RPMI8226 (cell line): Measurements from ENCODE around the gene TRIM56.
"Not testable (repeated sequence)": the region's sequence is repeated elsewhere in the genome, so short reads cannot be mapped to it uniquely, and the experiment has no call there.

Experiments
- DNase-seq: peaks from one replicate; pipeline ENCODE4 v3.0.0-alpha.2; 2015

The TRIM56 gene

DNA sequence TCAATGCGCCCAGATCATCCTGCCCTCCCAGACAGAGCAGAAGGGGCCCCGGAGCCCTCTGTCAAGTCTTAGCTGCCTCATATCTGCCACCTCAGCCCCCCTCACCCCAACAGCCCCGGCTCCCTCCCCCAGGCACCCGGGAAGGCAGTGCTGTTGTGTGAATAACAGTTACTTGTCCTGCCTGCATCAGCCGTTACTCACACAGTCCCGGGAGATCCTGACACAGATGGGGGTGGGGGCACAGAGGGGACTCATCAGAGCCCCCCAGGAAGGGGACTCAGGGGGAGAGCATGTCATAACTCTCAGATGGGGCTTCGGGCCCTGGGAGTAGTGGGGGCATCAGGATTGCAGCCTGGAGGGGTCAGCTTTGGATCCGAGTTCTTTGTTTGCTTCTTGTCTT is 29.2 kb downstream of the TRIM56 start:
- DNase-seq = no peak

DNA sequence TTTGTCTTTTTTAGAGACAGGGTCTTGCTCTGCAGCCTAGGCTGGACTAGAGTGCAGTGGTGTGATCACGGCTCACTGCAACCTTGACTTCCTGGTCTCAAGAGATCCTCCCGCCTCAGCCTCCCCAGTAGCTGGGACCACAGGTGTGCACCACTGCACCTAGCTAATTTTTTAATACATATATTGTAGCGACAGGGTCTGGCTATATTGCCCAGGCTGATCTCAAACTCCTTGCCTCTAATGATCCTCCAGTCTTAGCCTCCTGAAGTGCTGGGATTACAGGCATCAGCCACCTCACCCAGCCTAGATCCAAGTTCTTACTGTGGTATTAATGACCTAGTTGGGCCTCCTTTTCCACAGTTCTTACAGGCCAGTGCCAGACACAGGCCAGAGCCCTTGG is 29.9 kb downstream of the TRIM56 start:
- no peak for DNase-seq

DNA sequence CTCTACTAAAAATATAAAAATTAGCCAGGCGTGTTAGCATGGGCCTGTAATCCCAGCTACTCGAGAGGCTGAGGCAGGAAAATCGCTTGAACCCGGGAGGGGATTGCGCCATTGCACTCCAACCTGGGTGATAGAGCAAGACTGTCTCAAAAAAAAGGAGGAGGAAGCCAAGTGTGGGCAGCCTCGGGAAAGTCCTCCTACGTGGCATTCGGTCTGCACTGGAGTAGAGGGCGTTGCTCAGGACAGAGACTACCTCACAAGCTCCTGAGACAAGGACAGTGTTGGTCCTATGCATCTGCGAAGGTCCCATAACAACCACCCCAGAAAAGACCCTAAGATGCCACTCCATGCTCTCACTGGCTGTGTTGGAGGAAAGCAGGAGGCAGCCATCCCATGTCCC is 31.6 kb downstream of the TRIM56 start:
- DNase-seq = no peak

DNA sequence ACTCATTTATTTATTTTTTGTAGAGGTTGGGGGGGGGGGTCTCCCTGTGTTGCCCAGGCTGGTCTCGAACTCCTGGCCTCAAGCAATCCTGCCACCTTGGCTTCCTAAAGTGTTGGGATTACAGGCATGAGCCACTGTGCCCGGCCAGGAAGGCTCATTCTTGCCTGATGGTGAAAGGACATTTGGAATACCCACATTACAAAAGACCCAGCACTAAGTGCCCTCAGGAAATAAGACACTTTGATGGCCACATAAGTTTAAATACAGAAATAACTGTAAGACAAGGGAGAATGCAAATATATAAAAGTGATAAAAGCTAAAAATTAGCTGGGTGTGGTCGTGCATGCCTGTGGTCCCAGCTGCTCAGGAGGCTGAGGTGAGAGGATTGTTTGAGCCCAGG is 33.6 kb downstream of the TRIM56 start:
- no peak for DNase-seq

DNA sequence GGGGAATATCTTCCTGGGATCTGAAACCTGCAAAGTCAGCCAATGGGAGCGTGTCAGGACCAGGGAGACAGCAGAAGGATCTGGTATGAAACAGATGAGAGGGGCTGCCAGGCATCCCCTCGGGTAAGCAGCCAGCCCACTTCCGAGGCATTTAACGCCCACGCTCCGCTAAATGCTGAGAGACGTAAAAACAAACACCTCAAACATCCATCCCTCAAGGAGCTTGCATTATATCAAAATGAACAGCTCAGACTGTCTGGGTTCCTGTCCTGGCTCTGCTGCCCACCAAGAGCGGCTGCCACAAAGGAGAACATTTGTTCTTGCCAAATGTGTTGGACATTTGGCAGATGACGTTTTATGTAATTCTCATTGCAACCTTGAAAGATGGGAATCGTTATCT is 34.6 kb downstream of the TRIM56 start:
- no peak for DNase-seq

DNA sequence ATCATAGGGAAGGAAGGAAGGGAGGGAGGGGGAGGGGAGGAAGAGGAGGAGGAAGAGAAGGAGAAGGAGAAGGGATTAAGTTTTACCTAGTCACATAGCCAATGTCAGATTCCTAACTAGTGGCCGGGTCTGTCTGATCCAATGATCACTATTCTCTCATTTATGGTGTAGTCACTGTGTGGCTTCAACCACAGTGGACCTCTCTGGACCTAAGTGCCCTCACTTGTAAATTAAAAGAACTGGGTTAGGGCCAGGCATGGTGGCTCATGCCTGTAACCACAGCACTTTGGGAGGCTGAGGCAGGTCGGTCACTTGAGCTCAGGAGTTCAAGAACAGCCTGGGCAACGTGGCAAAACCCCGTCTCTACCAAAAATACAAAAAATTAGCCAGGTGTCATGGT is 35.0 kb downstream of the TRIM56 start:
- no peak for DNase-seq

DNA sequence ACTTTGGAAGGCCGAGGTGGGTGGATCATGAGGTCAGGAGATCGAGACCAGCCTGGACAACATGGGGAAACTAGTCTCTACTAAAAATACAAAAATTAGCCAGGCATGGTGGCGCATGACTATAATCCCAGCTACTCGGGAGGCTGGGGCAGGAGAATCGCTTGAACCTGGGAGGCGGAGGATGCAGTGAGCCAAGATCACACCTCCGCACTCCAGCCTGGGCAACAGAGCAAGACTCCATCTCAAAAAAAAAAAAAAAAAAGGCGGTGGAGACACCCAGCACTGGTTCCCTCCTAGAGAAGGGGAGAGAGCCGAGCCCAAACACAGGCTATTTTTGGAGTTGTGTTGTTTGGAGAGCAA is 36.3 kb downstream of the TRIM56 start:
- DNase-seq = not testable (repeated sequence)

DNA sequence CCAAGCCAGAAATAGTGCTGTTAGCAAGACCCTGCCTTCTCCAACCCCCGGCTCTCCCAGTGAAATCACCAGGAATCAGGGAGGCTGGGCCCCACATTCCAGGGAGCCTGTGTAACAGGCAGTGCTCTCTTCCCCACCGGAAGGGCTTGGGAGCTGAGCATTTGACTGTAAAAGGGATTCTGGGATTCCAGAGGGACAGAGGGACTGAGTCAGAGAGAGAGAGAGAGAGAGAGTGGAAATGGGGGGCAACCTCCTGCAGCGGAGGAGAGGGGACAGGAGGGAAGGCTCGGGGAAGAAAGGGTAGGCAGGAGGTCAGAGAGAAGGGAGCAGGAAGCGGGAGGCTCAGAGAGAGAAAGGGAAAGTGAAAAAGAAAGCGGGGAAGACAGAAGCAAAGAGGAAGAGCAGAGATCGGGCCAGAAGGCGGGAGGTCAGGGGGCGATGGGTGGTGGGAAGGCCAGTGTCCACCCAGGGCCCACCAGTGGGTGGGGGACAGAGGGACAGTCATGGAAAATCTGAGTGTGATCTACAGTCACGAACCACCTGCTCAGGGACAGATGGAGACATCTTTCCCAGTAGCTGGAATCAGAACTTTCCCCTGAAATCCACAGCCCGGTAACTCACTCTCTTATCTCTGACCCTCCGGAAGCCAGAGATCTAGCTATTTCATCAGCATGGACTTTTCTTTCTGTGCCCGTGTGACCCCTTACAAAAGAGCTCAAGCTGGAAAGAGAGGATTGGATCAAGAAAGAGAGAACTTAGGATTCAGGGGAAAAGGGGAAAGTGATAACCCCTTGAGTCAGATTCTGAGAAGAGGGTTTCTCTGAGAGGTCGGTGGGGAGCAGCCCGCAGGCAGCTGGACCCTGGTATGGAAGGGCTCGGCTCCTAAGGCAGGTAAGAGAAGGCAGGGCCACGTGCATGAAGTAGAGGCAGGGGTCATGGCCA is 37.0 kb downstream of the TRIM56 start:
- DNase-seq = no peak

DNA sequence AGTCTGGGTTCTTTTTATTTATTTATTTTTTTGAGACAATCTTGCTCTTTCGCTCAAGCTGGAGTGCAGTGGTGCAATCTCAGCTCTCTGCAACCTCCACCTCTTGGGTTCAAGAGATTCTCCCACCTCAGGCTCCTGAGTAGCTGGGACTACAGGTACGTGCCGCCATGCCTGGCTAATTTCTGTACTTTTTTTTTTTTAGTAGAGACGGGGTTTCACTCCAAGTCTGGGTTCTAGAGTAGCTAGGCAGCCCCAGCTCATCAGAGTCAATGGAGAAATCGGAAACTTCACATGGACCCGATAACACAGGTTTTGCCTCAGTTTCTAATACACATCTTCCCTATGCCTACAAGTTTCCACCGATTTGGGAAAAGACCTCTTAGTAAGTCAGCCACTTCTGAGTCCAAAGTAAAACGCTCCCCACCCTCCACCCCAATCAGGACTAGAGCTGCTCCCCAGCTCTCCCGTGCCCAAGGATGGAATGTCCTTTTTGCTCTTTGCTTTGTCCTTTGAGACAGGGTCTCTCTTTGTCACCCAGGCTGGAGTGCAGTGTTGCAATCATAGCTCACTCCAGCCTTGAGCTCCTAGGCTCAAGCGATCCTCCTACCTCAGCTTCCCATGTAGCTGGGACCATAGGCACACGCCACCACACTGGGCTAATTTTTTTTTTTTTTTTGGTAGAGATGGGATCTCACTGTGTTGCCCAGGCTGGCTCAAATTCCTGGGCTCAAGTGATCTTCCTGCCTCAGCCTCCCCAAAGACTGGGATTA is 37.8 kb downstream of the TRIM56 start:
- DNase-seq = no peak

DNA sequence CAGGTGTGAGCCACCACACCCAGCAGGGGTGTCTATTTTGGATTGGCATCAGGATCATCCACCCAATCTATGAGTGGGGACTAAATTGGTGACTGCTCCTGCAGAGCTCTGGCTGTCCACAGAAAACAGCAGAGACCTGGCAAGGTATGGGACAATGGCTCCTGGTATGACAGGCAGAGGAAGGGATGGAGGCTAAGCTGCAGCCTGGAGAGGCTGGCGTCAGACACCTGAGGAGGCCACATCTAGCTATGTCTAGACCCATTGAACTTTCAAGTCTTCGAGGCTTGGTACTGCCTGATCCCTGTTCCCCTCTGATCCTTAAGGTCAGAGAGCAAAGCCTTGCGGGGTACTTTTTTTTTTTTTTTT is 38.4 kb downstream of the TRIM56 start:
- DNase-seq = no peak

DNA sequence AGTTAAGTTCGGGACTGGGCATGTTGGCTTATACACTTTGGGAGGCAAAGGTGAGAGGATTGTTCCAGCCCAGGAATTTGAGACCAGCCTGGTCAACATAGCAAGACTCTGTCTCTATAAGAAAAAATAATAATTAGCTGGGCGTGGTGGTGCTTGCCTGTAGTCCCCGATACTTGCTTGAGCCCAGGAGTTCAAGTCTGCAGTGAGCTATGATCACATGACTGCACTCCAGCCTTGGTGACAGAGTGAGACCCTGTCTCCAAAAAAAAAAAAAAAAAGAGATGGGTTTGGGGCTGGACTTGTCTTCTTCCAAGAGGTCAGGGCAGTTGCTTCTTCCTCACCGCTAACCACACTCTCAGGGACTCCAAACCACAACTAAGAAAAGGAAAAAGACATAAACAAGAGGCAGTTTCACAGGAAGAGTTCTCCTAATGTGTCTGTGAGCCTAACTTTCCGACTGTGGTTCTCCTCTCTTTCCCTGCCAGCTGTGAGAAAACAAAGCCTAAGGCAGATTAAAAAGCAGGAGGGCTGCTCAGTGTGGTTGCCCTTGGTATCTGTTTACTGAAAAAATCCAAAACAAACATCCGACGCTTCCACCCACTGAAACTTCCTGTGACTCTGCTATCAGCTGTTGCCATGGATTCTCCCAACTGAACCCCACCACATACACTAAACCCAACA is 39.2 kb downstream of the TRIM56 start:
- DNase-seq = peak; percentile 54

DNA sequence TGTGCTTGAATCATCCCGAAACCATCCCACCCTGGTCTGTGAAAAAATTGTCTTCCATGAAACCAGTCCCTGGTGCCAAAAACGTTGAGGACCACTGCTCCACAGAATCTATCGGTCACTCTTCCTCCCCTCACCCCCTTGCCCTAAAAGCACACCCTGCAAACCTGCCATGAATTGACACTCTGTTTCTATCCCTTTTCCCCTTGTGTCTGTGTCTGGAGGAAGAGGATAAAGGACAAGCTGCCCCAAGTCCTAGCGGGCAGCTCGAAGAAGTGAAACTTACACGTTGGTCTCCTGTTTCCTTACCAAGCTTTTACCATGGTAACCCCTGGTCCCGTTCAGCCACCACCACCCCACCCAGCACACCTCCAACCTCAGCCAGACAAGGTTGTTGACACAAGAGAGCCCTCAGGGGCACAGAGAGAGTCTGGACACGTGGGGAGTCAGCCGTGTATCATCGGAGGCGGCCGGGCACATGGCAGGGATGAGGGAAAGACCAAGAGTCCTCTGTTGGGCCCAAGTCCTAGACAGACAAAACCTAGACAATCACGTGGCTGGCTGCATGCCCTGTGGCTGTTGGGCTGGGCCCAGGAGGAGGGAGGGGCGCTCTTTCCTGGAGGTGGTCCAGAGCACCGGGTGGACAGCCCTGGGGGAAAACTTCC is 40.8 kb downstream of the TRIM56 start:
- peak; percentile 96 for DNase-seq

DNA sequence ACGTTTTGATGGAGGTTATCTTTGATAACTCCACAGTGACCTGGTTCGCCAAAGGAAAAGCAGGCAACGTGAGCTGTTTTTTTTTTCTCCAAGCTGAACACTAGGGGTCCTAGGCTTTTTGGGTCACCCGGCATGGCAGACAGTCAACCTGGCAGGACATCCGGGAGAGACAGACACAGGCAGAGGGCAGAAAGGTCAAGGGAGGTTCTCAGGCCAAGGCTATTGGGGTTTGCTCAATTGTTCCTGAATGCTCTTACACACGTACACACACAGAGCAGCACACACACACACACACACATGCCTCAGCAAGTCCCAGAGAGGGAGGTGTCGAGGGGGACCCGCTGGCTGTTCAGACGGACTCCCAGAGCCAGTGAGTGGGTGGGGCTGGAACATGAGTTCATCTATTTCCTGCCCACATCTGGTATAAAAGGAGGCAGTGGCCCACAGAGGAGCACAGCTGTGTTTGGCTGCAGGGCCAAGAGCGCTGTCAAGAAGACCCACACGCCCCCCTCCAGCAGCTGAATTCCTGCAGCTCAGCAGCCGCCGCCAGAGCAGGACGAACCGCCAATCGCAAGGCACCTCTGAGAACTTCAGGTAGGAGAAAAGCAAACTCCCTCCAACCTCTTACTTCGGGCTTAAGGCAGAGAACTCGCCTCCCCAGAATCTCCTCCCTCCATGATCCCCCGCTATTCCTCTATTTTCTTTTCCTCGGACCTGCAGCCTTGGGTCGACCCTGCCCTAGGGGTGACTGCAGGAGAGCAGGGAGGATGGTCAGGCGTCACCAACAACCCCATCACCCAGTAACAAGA is 41.6 kb downstream of the TRIM56 start, which contains the start of gene SERPINE1:
Gene SERPINE1 (plus strand): TSS at position 454 of the 809 bp plus-strand sequence. CDS start 1,290 bp downstream, outside the sequence.
- peak; percentile 98 for DNase-seq

DNA sequence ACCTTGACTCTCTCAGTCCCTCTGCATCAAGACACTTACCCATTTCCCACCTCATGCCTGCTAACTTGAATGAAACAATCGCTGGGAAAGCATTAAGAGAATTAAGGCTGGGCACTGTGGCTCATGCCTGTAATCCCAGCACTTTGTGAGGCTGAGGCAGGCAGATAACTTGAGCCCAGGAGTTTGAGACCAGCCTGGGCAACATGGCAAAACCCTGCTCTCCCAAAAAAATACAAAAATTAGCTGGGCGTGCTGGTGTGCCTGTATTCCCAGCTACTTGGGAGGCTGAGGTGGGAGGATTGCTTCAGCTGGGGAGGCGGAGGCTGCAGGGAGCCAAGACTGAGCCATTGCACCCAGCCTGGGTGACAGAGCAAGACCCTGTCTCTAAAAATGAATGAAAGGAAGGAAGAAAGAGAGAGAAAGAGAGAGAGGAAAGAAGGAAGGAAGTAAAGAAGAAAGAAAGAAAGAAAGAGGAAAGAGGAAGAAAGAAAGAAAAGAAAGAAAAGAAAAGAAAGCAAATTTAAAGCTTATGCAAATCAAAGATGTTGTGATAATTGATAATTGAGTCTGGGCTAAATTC is 42.3 kb downstream of the TRIM56 start:
- no peak for DNase-seq

DNA sequence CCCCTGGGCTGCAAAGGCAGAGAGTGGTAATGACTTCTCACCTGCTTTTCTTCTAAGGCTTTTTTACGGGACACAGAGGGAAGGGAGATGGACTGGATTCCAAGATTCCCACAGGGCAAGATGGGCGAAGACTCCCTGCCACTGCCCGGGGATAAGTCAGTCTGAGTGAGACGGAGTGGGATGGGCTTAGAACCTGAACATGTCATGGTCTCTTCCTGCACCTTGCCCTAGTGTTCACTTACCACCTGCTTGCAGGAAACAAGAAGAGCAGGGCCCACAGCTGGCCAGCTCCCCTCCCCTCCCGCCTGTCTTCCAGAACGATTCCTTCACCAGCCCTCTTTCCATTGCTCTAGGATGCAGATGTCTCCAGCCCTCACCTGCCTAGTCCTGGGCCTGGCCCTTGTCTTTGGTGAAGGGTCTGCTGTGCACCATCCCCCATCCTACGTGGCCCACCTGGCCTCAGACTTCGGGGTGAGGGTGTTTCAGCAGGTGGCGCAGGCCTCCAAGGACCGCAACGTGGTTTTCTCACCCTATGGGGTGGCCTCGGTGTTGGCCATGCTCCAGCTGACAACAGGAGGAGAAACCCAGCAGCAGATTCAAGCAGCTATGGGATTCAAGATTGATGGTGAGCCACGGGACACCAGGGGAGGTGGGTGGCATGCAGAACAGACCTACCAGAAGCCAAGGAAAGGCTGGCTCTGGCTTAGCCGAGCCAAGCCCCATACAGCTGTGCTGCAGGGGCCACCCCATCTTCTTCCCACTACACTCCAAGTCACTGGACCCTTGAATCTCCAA is 43.0 kb downstream of the TRIM56 start:
- peak; percentile 95 for DNase-seq

DNA sequence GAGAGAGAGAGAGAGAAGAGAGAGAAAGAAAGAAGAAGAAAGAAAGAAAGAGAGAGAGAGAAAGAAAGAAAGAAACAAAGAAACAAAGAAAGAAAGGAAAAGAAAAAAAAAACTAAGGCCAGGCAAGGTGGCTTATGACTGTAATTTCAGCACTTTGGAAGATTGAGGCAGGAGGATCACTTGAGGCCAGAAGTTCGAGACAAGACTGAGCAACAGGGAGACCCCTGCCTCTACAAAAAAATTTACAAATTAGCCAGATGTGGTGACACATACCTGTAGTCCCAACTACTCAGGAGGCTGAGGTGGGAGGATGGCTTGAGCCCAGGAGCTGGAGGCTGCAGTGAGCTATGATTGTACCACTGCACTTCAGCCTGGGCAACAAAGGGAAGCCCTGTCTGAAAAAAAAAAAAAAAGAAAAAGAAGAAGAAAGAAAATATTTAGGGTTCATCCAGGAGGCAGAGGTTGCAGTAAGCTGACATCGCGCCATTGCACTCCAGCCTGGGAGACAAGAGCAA is 44.4 kb downstream of the TRIM56 start:
- no peak for DNase-seq

DNA sequence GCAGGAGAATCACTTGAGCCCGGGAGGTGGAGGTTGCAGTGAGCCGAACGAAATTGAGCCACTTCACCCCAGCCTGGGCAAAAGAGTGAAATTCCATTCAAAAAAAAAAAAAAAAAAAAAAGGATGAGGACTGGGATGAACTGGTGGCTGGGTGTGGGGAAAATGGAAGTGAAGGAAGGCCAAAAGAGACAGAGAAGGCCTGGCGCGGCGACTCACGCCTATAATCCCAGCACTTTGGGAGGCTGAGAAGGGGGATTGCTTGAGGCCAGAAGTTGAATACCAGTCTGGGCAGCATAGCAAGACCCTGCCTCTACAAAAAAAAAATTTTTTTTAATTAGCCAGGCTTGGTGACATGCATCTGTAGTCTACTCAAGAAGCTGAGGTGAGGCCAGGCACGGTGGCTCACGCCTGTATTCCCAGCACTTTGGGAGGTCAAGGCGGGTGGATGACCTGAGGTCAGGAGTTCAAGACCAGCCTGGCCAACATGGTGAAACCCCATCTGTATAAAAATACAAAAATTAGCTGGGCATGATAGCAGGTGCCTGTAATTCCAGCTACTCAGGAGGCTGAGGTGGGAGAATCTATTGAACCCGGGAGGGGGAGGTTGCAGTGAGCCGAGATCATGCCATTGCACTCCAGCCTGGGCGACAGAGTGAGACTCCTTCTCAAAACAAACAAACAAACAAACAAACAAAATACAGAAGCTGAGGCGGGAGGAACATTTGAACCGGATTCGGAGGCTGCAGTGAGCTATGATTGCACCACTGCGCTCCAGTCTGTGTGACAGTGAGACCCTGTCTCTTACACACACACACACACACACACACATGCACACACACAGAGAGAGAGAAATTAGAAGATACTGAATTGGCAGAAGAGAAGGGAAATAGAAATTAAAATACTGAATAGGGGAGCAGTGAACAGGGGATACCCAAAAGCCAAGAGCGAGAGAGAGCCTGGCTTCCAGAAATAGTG is 47.6 kb downstream of the TRIM56 start:
- not testable (repeated sequence) for DNase-seq

DNA sequence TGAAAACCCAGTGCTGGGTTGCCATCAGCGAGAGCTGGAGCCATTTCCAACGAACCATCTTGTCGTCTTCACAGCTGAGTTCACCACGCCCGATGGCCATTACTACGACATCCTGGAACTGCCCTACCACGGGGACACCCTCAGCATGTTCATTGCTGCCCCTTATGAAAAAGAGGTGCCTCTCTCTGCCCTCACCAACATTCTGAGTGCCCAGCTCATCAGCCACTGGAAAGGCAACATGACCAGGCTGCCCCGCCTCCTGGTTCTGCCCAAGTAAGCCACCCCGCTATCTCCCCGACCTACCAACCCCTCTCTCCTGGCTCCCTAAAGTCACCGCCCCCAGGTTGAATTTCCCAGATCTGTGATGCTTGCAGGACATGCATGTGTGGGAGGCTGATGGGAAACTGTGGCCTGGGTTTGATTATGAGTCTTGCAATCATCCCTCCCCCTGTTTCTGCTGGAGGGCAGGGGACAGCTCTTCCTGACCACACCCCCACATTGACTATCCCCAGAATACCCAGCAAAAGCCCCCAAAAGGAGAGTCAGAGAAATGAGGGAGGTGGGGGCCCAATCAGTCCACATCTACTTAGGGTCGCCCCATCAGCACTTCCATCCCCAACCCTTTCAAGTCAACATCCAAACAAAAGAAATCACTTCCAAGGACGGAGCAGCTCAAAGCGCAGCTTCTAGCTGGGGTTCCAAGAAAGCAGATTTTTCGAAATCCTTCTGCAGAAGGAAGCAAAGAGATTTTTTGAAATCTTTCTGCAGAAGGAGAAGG is 48.5 kb downstream of the TRIM56 start:
- no peak for DNase-seq
